ENCODE measurements around the gene HPD. TPM values are rescaled to one million over a fixed set of nuclear protein-coding genes. Genes with fewer than 3 reads are reported as not detected.

HPD gene
- total RNA-seq, 1 experiment from 2014 or later: 0.51 TPM

- Histone ChIP-seq H3K9me3 (ENCODE audit: control insufficient read depth, insufficient read depth, low read depth, low read length) (no peaks in the 10 kb centered on the region), H3K4me1 (ENCODE audit: control insufficient read depth, insufficient read depth, low read length) (no peaks in the 10 kb centered on the region), H3K27me3 (ENCODE audit: control insufficient read depth, insufficient read depth, low read length) (no peaks in the 10 kb centered on the region), H3K4me3 (ENCODE audit: low read depth in 2 of 2, low read length in 2 of 2) (no peak overlapping the region), H3K27ac (ENCODE audit: low read length) (no peak overlapping the region), H3K36me3 (ENCODE audit: control insufficient read depth, insufficient read depth, low read length) (peaks cover 10% of the 10 kb centered on the region)
- ChIA-PET CTCF (no interaction called here), POLR2A (no interaction called here)
- TF ChIP-seq CTCF (IDR thresholded peaks at IDR 0.05) (no peak), REST (IDR thresholded peaks at IDR 0.05; ENCODE audit: insufficient read depth in 1 of 2, low read depth in 2 of 2, low read length in 1 of 2) (no peak), POLR2AphosphoS5 (IDR thresholded peaks at IDR 0.05; ENCODE audit: low read depth, low read length) (no peak), SIN3A (IDR thresholded peaks at IDR 0.05; ENCODE audit: borderline replicate concordance, insufficient read depth, low read depth, low read length) (no peak), TCF7L2 (IDR thresholded peaks at IDR 0.05; ENCODE audit: low read depth, low read length) (no peak)
- no TSS peak for BruUV-seq (replicated peaks)
- intact Hi-C loops (cut with micrococcal nuclease; ENCODE audit: unreplicated experiment): no loop called here
- ATAC-seq (no peak), DNase-seq (ENCODE audit: low read depth, low spot score) (no peak)
- in situ Hi-C loops (cut with HindIII; ENCODE audit: low pct_unique_long_range_greater_than_20kb, low sequenced_read_pairs): no loop called here
These were observed 38.6 kb downstream of the HPD start for GRCh38 chr12:121820056-121820455.

- ChIA-PET CTCF (no interaction called here), POLR2A (no interaction called here)
- no TSS peak for BruUV-seq (replicated peaks)
- no peaks in the 10 kb centered on the region for H3K4me1 ChIP-seq (ENCODE audit: control insufficient read depth, insufficient read depth, low read length)
- H3K27ac ChIP-seq (ENCODE audit: low read length): no peak overlapping the region
- H3K27me3 ChIP-seq (ENCODE audit: control insufficient read depth, insufficient read depth, low read length): no peaks in the 10 kb centered on the region
- no peak overlapping the region for H3K4me3 ChIP-seq (ENCODE audit: low read depth in 2 of 2, low read length in 2 of 2)
- intact Hi-C loops (cut with micrococcal nuclease; ENCODE audit: unreplicated experiment) (no loop called here), in situ Hi-C loops (cut with HindIII; ENCODE audit: low pct_unique_long_range_greater_than_20kb, low sequenced_read_pairs) (no loop called here)
- DNase-seq (ENCODE audit: low read depth, low spot score) (no peak), ATAC-seq (no peak)
- H3K36me3 ChIP-seq (ENCODE audit: control insufficient read depth, insufficient read depth, low read length): peaks cover 10% of the 10 kb centered on the region
- TF ChIP-seq POLR2AphosphoS5 (IDR thresholded peaks at IDR 0.05; ENCODE audit: low read depth, low read length): no peak
- TF ChIP-seq SIN3A (IDR thresholded peaks at IDR 0.05; ENCODE audit: borderline replicate concordance, insufficient read depth, low read depth, low read length): no peak
- no peak for TF ChIP-seq TCF7L2 (IDR thresholded peaks at IDR 0.05; ENCODE audit: low read depth, low read length)
- TF ChIP-seq REST (IDR thresholded peaks at IDR 0.05; ENCODE audit: insufficient read depth in 1 of 2, low read depth in 2 of 2, low read length in 1 of 2): no peak
- TF ChIP-seq CTCF (IDR thresholded peaks at IDR 0.05): no peak
- H3K9me3 ChIP-seq (ENCODE audit: control insufficient read depth, insufficient read depth, low read depth, low read length): no peaks in the 10 kb centered on the region
These were observed 39.3 kb downstream of the HPD start for GRCh38 chr12:121819212-121819949.

Measured in Panc1 (cell line).